ENCODE results near the gene KCNQ5. TPM values are rescaled to one million over a fixed set of nuclear protein-coding genes. Genes with fewer than 3 reads are reported as not detected.

The KCNQ5 gene
- total RNA-seq, 1 experiment from 2014 or later: 2.0 TPM

DNA sequence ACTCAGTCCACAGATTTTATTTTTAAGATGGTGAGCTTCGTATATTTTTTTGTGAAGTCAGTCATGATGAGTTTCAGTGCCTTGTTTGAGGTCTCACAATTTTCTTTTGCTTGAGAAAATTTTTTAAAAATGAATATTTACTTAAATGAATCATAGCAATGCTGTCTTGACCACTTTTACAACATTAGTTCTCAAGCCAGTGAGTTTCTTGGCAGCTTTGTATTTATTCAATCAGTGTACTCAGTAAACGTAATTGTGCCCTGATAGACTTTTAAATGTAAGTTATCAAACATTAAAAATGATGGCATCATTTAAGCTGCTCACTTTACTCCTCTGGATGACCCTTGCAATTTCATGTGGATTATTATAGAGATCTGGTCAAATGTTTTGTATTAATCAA is 342.1 kb downstream of the KCNQ5 start (continued):
- TF ChIP-seq, protein P1, sequence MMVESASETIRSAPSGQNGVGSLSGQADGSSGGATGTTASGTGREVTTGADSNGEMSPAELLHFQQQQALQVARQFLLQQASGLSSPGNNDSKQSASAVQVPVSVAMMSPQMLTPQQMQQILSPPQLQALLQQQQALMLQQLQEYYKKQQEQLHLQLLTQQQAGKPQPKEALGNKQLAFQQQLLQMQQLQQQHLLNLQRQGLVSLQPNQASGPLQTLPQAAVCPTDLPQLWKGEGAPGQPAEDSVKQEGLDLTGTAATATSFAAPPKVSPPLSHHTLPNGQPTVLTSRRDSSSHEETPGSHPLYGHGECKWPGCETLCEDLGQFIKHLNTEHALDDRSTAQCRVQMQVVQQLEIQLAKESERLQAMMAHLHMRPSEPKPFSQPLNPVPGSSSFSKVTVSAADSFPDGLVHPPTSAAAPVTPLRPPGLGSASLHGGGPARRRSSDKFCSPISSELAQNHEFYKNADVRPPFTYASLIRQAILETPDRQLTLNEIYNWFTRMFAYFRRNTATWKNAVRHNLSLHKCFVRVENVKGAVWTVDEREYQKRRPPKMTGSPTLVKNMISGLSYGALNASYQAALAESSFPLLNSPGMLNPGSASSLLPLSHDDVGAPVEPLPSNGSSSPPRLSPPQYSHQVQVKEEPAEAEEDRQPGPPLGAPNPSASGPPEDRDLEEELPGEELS (CRISPR knock-in tag; IDR thresholded peaks at IDR 0.05): no peak
- no peak for TF ChIP-seq ZNF232 (CRISPR knock-in tag; IDR thresholded peaks at IDR 0.05)
- TF ChIP-seq TP53 (CRISPR knock-in tag; IDR thresholded peaks at IDR 0.05): no peak
- no peak for TF ChIP-seq NR3C1 (CRISPR knock-in tag; conservative IDR thresholded peaks at IDR 0.05; ENCODE audit: low read depth)
- no peak for TF ChIP-seq CBFB (CRISPR knock-in tag; IDR thresholded peaks at IDR 0.05; ENCODE audit: low read depth)
- TF ChIP-seq, protein P2, sequence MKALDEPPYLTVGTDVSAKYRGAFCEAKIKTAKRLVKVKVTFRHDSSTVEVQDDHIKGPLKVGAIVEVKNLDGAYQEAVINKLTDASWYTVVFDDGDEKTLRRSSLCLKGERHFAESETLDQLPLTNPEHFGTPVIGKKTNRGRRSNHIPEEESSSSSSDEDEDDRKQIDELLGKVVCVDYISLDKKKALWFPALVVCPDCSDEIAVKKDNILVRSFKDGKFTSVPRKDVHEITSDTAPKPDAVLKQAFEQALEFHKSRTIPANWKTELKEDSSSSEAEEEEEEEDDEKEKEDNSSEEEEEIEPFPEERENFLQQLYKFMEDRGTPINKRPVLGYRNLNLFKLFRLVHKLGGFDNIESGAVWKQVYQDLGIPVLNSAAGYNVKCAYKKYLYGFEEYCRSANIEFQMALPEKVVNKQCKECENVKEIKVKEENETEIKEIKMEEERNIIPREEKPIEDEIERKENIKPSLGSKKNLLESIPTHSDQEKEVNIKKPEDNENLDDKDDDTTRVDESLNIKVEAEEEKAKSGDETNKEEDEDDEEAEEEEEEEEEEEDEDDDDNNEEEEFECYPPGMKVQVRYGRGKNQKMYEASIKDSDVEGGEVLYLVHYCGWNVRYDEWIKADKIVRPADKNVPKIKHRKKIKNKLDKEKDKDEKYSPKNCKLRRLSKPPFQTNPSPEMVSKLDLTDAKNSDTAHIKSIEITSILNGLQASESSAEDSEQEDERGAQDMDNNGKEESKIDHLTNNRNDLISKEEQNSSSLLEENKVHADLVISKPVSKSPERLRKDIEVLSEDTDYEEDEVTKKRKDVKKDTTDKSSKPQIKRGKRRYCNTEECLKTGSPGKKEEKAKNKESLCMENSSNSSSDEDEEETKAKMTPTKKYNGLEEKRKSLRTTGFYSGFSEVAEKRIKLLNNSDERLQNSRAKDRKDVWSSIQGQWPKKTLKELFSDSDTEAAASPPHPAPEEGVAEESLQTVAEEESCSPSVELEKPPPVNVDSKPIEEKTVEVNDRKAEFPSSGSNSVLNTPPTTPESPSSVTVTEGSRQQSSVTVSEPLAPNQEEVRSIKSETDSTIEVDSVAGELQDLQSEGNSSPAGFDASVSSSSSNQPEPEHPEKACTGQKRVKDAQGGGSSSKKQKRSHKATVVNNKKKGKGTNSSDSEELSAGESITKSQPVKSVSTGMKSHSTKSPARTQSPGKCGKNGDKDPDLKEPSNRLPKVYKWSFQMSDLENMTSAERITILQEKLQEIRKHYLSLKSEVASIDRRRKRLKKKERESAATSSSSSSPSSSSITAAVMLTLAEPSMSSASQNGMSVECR (CRISPR knock-in tag; IDR thresholded peaks at IDR 0.05; ENCODE audit: borderline replicate concordance): no peak
- no peak for TF ChIP-seq FOXP1 (CRISPR knock-in tag; IDR thresholded peaks at IDR 0.05; ENCODE audit: borderline replicate concordance)

GRCh38 chr6:72966628-72967280 is 344.9 kb downstream of the KCNQ5 start:
- H3K27me3 Mint-ChIP-seq (ENCODE audit: low read depth): no peaks in the 10 kb centered on the region
- no peaks in the 10 kb centered on the region for H3K36me3 Mint-ChIP-seq
- H3K4me3 Mint-ChIP-seq: no peak overlapping the region
- H3K4me1 Mint-ChIP-seq: no peaks in the 10 kb centered on the region
- POLR2A ChIA-PET: no interaction called here
- ATAC-seq: no peak
- H3K27ac Mint-ChIP-seq: 0 out of 2 replicates have a peak overlapping the region, but pooled peaks have one; percentile 46
- DNase-seq (ENCODE audit: low spot score): no peak
- H3K9me3 Mint-ChIP-seq: no peaks in the 10 kb centered on the region
- CTCF ChIA-PET: no interaction called here
- TF ChIP-seq HMGXB4 (CRISPR knock-in tag; IDR thresholded peaks at IDR 0.05) (no peak), AFF4 (CRISPR knock-in tag; IDR thresholded peaks at IDR 0.05; ENCODE audit: borderline replicate concordance) (no peak), ZNF396 (CRISPR knock-in tag; IDR thresholded peaks at IDR 0.05; ENCODE audit: borderline replicate concordance) (no peak), USF1 (CRISPR knock-in tag; IDR thresholded peaks at IDR 0.05) (no peak), PRRX2 (CRISPR knock-in tag; IDR thresholded peaks at IDR 0.05) (no peak), E2F4 (CRISPR knock-in tag; IDR thresholded peaks at IDR 0.05; ENCODE audit: borderline replicate concordance, low read depth) (no peak), SMAD4 (CRISPR knock-in tag; IDR thresholded peaks at IDR 0.05) (no peak)
- TF ChIP-seq, protein P3, sequence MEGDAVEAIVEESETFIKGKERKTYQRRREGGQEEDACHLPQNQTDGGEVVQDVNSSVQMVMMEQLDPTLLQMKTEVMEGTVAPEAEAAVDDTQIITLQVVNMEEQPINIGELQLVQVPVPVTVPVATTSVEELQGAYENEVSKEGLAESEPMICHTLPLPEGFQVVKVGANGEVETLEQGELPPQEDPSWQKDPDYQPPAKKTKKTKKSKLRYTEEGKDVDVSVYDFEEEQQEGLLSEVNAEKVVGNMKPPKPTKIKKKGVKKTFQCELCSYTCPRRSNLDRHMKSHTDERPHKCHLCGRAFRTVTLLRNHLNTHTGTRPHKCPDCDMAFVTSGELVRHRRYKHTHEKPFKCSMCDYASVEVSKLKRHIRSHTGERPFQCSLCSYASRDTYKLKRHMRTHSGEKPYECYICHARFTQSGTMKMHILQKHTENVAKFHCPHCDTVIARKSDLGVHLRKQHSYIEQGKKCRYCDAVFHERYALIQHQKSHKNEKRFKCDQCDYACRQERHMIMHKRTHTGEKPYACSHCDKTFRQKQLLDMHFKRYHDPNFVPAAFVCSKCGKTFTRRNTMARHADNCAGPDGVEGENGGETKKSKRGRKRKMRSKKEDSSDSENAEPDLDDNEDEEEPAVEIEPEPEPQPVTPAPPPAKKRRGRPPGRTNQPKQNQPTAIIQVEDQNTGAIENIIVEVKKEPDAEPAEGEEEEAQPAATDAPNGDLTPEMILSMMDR (IDR thresholded peaks at IDR 0.05): no peak
- TF ChIP-seq, protein P4, sequence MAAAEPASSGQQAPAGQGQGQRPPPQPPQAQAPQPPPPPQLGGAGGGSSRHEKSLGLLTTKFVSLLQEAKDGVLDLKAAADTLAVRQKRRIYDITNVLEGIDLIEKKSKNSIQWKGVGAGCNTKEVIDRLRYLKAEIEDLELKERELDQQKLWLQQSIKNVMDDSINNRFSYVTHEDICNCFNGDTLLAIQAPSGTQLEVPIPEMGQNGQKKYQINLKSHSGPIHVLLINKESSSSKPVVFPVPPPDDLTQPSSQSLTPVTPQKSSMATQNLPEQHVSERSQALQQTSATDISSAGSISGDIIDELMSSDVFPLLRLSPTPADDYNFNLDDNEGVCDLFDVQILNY (CRISPR knock-in tag; IDR thresholded peaks at IDR 0.05): no peak
- TF ChIP-seq, protein P5, sequence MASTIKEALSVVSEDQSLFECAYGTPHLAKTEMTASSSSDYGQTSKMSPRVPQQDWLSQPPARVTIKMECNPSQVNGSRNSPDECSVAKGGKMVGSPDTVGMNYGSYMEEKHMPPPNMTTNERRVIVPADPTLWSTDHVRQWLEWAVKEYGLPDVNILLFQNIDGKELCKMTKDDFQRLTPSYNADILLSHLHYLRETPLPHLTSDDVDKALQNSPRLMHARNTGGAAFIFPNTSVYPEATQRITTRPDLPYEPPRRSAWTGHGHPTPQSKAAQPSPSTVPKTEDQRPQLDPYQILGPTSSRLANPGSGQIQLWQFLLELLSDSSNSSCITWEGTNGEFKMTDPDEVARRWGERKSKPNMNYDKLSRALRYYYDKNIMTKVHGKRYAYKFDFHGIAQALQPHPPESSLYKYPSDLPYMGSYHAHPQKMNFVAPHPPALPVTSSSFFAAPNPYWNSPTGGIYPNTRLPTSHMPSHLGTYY (CRISPR knock-in tag; IDR thresholded peaks at IDR 0.05): no peak

All from WTC11 (cell line).